Spleen (tissue), 11 donors: ENCODE measurements around the gene AGFG1. TPM values are rescaled to one million over a fixed set of nuclear protein-coding genes. Genes with fewer than 3 reads are reported as not detected.
A peak's percentile ranks its signal among the peaks of the same experiment; 100 is the strongest.

Source experiments
- DNase-seq: peaks from one replicate; pipeline ENCODE4 v3.0.0-alpha.2; 2020
- H3K27ac ChIP-seq, 8 donors: fragments of 200-600 bp; sonication (generic) in 7 of 8; 1 replicate in 4 of 8; 2 replicates in 4 of 8; pipeline versions ENCODE4 v1.5.0 to v1.8.0; 2016 to 2021; ENCODE audit warnings: inconsistent platforms in 4 of 8, mild to moderate bottlenecking in 4 of 8, moderate library complexity in 1 of 8
- H3K27me3 ChIP-seq, 7 donors: fragments of 200-600 bp; sonication (generic) in 6 of 7; replicated peaks in 1 of 7; 1 replicate in 4 of 7; 2 replicates in 3 of 7; pipeline versions ENCODE4 v1.5.0 to v1.8.0; 2016 to 2021; ENCODE audit warnings: inconsistent platforms in 3 of 7, mild to moderate bottlenecking in 1 of 7
- H3K36me3 ChIP-seq, 6 donors: fragments of 200-600 bp; sonication (generic) in 5 of 6; 1 replicate in 4 of 6; 2 replicates in 2 of 6; pipeline versions ENCODE4 v1.5.0 to v1.8.0; 2016 to 2021; ENCODE audit warnings: inconsistent platforms in 2 of 6
- H3K4me1 ChIP-seq, 6 donors: fragments of 200-600 bp; sonication (generic) in 5 of 6; 1 replicate in 3 of 6; 2 replicates in 3 of 6; pipeline versions ENCODE4 v1.5.0 to v1.8.0; 2016 to 2021; ENCODE audit warnings: inconsistent platforms in 3 of 6
- H3K4me3 ChIP-seq, 8 donors: fragments of 200-600 bp; sonication (generic) in 7 of 8; 1 replicate in 4 of 8; 2 replicates in 4 of 8; pipeline versions ENCODE4 v1.5.0 to v1.8.0; 2016 to 2021; ENCODE audit warnings: inconsistent platforms in 4 of 8, mild to moderate bottlenecking in 4 of 8, moderate library complexity in 2 of 8
- H3K9me3 ChIP-seq, 8 donors: fragments of 200-600 bp; sonication (generic) in 7 of 8; 1 replicate in 4 of 8; 2 replicates in 4 of 8; pipeline versions ENCODE4 v1.5.0 to v1.8.0; 2016 to 2021; ENCODE audit warnings: inconsistent platforms in 4 of 8
- POLR2A ChIP-seq, 3 donors: fragments of 450-650 bp; IDR thresholded peaks; one replicate each; pipeline ENCODE4 v1.5.1; 2017; ENCODE audit warnings: antibody characterized with exemption in 3 of 3, mild to moderate bottlenecking in 1 of 3
- POLR2AphosphoS5 ChIP-seq, 3 donors: sonication (generic); formaldehyde crosslinking; IDR thresholded peaks; one replicate each; pipeline ENCODE4 v1.5.1; 2017; ENCODE audit warnings: antibody characterized with exemption in 3 of 3
- WGBS, 5 donors: extraction: QIAGEN DNeasy Blood & Tissue Kit in 3 of 5; methylation state at CpG; one replicate each; pipeline versions ENCODE4 v1.1.5 to v1.1.7; 2013 to 2018; 5-methylcytosine and 5-hydroxymethylcytosine counted together
- intact Hi-C: fragments of 100-400 bp; cut with DNase I; formaldehyde crosslinking; loops from one replicate; pipeline ENCODE4 v1.15.0; 2023; ENCODE audit warnings: low total_unique reads
- polyA plus RNA-seq, 3 donors: library from polyadenylated mRNA; stranded (reverse); fragments of 200-250 nt; gene quantifications; one replicate each; pipeline ENCODE4 v1.2.1, GENCODE V29; 2013
- total RNA-seq, 7 donors: library from RNA; depleted of rRNA in 3 of 7; stranded (reverse); fragments of >200 nt in 3 of 7; fragmentation: NEBNext Ultra II Directional in 4 of 7; extraction: Animal tissue kit (Norgen Biotek cat#: 25700) in 4 of 7; gene quantifications; one replicate each; pipeline versions ENCODE4 v1.1.0 to v1.2.1, GENCODE V29; 2016 to 2021
- TF ChIP-seq, protein P1 (sequence below), 11 experiments: fragments of 200-600 bp in 7 of 11; fragments of 450-650 bp in 4 of 11; sonication (generic) in 4 of 11; IDR thresholded peaks in 8 of 11; conservative IDR thresholded peaks in 3 of 11; 1 replicate in 7 of 11; 2 replicates in 4 of 11; pipeline versions ENCODE4 v1.4.0 to v1.8.0; 2016 to 2021; ENCODE audit warnings: antibody characterized with exemption in 11 of 11, inconsistent platforms in 4 of 11, mild to moderate bottlenecking in 1 of 11
- donor health status: healthy with polysubstance abuse.
- donor health status: DM: no; HTN: no; CAD: no; lungs with moderate emphysema.
- donor health status: DM: no; HTN: no; CAD: no.
- donor health status: Bipolar disorder and iron deficiency.
- donor health status: healthy.
- donor health status: DM: no; HTN: no; CAD: no.
- donor health status: DM: yes; HTN: yes; CAD: no.

AGFG1 gene
- total and polyA plus RNA-seq, 10 donors = 23.6 to 111 (median 79.1) TPM

DNA sequence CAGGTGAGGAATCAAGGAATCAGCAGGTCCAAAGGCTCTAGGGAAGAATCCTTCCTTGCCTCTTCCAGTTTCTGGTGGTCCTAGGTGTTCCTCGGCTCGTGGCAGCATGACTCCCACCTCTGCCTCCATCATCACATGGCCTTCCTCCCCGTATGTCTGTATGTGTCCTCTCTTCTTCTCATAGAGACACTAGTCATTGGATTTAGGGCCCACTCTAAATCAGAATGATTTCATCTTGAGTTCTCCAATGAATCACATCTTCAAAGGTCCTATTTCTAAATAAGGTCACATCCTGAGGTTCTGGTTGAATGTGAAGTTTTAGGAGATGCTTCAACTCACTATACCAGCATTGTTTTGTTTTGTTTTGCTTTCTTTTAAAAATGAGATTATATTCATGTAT lies 11.1 kb upstream of the AGFG1 start:
- Histone ChIP-seq H3K4me3 (no peak overlapping the region), H3K9me3 (no peaks in the 10 kb centered on the region), H3K27me3 (no peaks in the 10 kb centered on the region), H3K27ac (no peak overlapping the region), H3K36me3 (peaks cover 0 to 4% (median 0%) of the 10 kb centered on the region in 6 donors), H3K4me1 (peaks cover 17 to 64% (median 40%) of the 10 kb centered on the region in 6 donors)
- TF ChIP-seq POLR2A (IDR thresholded peaks at IDR 0.05) = no peak
- TF ChIP-seq, protein P1, sequence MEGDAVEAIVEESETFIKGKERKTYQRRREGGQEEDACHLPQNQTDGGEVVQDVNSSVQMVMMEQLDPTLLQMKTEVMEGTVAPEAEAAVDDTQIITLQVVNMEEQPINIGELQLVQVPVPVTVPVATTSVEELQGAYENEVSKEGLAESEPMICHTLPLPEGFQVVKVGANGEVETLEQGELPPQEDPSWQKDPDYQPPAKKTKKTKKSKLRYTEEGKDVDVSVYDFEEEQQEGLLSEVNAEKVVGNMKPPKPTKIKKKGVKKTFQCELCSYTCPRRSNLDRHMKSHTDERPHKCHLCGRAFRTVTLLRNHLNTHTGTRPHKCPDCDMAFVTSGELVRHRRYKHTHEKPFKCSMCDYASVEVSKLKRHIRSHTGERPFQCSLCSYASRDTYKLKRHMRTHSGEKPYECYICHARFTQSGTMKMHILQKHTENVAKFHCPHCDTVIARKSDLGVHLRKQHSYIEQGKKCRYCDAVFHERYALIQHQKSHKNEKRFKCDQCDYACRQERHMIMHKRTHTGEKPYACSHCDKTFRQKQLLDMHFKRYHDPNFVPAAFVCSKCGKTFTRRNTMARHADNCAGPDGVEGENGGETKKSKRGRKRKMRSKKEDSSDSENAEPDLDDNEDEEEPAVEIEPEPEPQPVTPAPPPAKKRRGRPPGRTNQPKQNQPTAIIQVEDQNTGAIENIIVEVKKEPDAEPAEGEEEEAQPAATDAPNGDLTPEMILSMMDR (IDR thresholded peaks at IDR 0.05 in 8 of 11, conservative IDR thresholded peaks at IDR 0.05 in 3 of 11) = no peak
- TF ChIP-seq POLR2AphosphoS5 (IDR thresholded peaks at IDR 0.05) = no peak
- no peak for DNase-seq
- intact Hi-C loops = no loop called here
- 58 to 85% (median 76%) methylated on average over 3 of the region's 3 CpGs for WGBS, 5 donors

DNA sequence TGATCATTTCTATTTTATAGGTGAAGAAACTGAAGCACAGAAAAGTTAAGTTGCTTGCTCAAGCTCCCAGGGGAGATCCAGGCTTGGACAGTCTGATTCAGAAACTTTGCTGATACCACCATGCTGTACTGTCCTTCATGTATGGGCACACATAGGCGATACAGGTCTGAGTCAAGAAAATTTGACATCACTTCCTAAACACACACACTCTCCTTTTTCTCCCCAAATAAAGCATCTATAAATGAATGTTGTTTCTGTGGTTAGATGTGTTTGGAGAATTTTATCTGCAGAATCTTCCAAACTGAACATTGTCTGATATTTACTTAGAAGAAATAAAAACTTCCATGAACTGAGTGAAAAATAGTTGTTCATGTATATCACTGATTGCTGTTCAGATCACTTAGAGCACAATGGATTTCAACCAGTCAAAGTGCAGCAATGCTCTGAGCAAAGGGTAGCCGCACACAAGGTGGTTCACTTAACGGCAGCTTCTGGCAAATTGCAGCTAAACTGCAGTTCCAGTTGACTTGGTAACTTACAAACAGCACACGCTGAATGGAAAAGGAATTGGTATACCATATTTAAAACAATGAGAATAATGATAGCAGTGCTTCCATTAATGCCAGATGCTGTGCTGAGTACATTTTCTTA lies 10.0 kb upstream of the AGFG1 start:
- WGBS, 5 donors = 51 to 71% (median 59%) methylated on average over 4 of the region's 4 CpGs
- Histone ChIP-seq H3K27me3 (no peaks in the 10 kb centered on the region), H3K27ac (peak overlapping the region in 5 of 8 donors; percentile 16 to 51 (median 32))

DNA sequence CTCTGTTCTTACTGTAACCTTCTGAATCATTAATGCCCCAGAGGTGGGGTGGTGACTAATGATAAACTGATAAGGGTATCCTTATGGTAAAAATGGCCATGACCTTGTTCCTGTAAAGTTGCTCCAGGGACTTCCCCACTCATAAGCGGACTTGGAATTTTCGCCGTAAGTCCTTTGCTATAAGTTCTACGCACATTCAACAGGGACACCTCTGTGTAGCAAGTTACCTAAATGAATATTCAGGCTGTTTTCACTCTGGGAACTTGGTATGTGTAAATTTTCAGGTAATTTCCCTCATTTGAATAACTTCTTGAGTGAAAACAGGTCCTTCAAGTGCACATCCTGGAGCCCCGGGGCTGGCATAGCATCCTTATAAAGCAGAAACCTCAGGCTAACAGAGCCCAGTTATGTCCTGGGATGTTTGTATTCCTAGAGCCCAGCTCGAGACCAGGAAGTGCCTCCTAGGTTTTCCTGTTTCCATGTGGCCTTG lies 9.4 kb upstream of the AGFG1 start:
- Histone ChIP-seq H3K27me3 (no peaks in the 10 kb centered on the region), H3K9me3 (no peaks in the 10 kb centered on the region), H3K4me1 (peaks cover 17 to 64% (median 40%) of the 10 kb centered on the region in 6 donors), H3K27ac (peak overlapping the region in 5 of 8 donors; percentile 16 to 51 (median 32)), H3K4me3 (peak overlapping the region in 1 of 8 donors; percentile 31), H3K36me3 (peaks cover 0 to 4% (median 0%) of the 10 kb centered on the region in 6 donors)
- WGBS, 5 donors = 43 to 66% (median 59%) methylated on average over 6 of the region's 6 CpGs
- intact Hi-C loops = no loop called here
- no peak for DNase-seq
- TF ChIP-seq POLR2AphosphoS5 (IDR thresholded peaks at IDR 0.05) (no peak), POLR2A (IDR thresholded peaks at IDR 0.05) (no peak)
- TF ChIP-seq, protein P1 (IDR thresholded peaks at IDR 0.05 in 8 of 11, conservative IDR thresholded peaks at IDR 0.05 in 3 of 11) = no peak

More for the DNA sequence above, 10.0 kb upstream of the AGFG1 start:
- Histone ChIP-seq H3K9me3 (no peaks in the 10 kb centered on the region), H3K36me3 (peaks cover 0 to 4% (median 0%) of the 10 kb centered on the region in 6 donors), H3K4me1 (peaks cover 17 to 64% (median 40%) of the 10 kb centered on the region in 6 donors), H3K4me3 (peak overlapping the region in 1 of 8 donors; percentile 31)
- DNase-seq = no peak
- TF ChIP-seq POLR2AphosphoS5 (IDR thresholded peaks at IDR 0.05) (no peak), POLR2A (IDR thresholded peaks at IDR 0.05) (no peak)
- TF ChIP-seq, protein P1 (IDR thresholded peaks at IDR 0.05 in 8 of 11, conservative IDR thresholded peaks at IDR 0.05 in 3 of 11) = no peak
- intact Hi-C loops = no loop called here
